ENCODE results near the gene SAMD4B. TPM values are rescaled to one million over a fixed set of nuclear protein-coding genes. Genes with fewer than 3 reads are reported as not detected.
A peak's percentile ranks its signal among the peaks of the same experiment; 100 is the strongest.

SAMD4B gene
- total and polyA plus RNA-seq, 9 of the 15 experiments (the other 6 are each of a cell fraction or from before 2014, with no cell fraction given): 3.4 to 90.5 (median 38.0) TPM

DNA sequence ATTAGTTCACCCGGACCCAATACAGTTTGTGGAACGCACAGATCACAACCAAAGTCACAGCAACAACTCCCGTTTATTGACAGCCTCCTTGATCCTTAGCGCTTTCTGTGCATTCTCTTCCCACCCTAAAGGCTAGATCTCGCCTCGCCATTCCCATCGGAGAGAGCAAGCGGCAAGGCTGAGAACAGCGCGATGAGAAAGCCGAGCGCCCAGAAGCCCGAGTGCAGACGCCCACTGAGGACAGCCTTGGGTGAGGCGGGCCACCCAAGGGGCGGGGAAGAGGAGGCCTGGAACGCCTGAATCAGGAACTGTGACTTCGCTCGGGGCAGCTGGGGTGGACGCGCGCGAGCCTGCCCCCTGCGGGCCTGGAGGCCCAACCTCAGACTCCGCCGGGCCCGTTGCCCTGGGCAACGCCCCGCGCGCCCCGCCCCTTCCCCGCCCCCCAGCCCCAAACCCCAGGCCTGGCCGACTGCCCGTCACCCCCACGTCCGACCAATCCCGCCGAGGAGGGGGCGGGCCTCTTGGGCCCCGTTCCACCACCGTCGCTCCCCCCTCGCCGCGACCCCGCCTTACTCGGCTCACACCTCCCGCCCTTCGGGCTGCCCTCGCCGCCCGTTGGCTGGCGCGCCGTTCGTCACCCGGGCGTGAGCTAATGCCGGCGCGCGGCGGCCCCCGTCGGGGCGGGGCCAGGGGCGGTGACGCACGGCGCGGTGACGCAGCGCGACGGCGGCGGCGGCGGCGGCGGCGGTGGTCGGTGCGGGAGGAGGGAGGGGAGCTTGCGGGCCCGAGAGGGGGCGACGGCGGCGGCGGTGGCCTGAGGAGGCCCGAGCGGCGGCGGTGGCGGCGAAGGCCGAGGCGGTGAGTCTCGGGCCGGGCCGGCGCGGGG, at the start of gene SAMD4B (continued):
- TF ChIP-seq, protein P1, sequence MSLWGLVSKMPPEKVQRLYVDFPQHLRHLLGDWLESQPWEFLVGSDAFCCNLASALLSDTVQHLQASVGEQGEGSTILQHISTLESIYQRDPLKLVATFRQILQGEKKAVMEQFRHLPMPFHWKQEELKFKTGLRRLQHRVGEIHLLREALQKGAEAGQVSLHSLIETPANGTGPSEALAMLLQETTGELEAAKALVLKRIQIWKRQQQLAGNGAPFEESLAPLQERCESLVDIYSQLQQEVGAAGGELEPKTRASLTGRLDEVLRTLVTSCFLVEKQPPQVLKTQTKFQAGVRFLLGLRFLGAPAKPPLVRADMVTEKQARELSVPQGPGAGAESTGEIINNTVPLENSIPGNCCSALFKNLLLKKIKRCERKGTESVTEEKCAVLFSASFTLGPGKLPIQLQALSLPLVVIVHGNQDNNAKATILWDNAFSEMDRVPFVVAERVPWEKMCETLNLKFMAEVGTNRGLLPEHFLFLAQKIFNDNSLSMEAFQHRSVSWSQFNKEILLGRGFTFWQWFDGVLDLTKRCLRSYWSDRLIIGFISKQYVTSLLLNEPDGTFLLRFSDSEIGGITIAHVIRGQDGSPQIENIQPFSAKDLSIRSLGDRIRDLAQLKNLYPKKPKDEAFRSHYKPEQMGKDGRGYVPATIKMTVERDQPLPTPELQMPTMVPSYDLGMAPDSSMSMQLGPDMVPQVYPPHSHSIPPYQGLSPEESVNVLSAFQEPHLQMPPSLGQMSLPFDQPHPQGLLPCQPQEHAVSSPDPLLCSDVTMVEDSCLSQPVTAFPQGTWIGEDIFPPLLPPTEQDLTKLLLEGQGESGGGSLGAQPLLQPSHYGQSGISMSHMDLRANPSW (CRISPR knock-in tag; IDR thresholded peaks at IDR 0.05): no peak
- peak; percentile 49 to 84; a peak in 3 of 4 replicates for TF ChIP-seq SIN3A (IDR thresholded peaks at IDR 0.05; ENCODE audit: borderline replicate concordance in 2 of 2, control insufficient read depth in 1 of 2, low read depth in 2 of 2, low read length in 2 of 2)
- TF ChIP-seq, protein P2, sequence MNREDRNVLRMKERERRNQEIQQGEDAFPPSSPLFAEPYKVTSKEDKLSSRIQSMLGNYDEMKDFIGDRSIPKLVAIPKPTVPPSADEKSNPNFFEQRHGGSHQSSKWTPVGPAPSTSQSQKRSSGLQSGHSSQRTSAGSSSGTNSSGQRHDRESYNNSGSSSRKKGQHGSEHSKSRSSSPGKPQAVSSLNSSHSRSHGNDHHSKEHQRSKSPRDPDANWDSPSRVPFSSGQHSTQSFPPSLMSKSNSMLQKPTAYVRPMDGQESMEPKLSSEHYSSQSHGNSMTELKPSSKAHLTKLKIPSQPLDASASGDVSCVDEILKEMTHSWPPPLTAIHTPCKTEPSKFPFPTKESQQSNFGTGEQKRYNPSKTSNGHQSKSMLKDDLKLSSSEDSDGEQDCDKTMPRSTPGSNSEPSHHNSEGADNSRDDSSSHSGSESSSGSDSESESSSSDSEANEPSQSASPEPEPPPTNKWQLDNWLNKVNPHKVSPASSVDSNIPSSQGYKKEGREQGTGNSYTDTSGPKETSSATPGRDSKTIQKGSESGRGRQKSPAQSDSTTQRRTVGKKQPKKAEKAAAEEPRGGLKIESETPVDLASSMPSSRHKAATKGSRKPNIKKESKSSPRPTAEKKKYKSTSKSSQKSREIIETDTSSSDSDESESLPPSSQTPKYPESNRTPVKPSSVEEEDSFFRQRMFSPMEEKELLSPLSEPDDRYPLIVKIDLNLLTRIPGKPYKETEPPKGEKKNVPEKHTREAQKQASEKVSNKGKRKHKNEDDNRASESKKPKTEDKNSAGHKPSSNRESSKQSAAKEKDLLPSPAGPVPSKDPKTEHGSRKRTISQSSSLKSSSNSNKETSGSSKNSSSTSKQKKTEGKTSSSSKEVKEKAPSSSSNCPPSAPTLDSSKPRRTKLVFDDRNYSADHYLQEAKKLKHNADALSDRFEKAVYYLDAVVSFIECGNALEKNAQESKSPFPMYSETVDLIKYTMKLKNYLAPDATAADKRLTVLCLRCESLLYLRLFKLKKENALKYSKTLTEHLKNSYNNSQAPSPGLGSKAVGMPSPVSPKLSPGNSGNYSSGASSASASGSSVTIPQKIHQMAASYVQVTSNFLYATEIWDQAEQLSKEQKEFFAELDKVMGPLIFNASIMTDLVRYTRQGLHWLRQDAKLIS (CRISPR knock-in tag; IDR thresholded peaks at IDR 0.05): no peak
- TF ChIP-seq, protein P3, sequence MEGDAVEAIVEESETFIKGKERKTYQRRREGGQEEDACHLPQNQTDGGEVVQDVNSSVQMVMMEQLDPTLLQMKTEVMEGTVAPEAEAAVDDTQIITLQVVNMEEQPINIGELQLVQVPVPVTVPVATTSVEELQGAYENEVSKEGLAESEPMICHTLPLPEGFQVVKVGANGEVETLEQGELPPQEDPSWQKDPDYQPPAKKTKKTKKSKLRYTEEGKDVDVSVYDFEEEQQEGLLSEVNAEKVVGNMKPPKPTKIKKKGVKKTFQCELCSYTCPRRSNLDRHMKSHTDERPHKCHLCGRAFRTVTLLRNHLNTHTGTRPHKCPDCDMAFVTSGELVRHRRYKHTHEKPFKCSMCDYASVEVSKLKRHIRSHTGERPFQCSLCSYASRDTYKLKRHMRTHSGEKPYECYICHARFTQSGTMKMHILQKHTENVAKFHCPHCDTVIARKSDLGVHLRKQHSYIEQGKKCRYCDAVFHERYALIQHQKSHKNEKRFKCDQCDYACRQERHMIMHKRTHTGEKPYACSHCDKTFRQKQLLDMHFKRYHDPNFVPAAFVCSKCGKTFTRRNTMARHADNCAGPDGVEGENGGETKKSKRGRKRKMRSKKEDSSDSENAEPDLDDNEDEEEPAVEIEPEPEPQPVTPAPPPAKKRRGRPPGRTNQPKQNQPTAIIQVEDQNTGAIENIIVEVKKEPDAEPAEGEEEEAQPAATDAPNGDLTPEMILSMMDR (IDR thresholded peaks at IDR 0.05 in 2 of 3, conservative IDR thresholded peaks at IDR 0.05 in 1 of 3; ENCODE audit: insufficient read depth in 2 of 3, low read depth in 1 of 3, low read length in 3 of 3): peak; percentile 47 to 79 (median 78); a peak in 5 of 6 replicates
- TF ChIP-seq TCF3 (CRISPR knock-in tag; IDR thresholded peaks at IDR 0.05): peak; percentile 23; the same call in 1 of the 2 replicates
- TF ChIP-seq NFRKB (IDR thresholded peaks at IDR 0.05; ENCODE audit: low read depth): peak; percentile 54; the same call in 1 of the 2 replicates
- TF ChIP-seq, protein P4, sequence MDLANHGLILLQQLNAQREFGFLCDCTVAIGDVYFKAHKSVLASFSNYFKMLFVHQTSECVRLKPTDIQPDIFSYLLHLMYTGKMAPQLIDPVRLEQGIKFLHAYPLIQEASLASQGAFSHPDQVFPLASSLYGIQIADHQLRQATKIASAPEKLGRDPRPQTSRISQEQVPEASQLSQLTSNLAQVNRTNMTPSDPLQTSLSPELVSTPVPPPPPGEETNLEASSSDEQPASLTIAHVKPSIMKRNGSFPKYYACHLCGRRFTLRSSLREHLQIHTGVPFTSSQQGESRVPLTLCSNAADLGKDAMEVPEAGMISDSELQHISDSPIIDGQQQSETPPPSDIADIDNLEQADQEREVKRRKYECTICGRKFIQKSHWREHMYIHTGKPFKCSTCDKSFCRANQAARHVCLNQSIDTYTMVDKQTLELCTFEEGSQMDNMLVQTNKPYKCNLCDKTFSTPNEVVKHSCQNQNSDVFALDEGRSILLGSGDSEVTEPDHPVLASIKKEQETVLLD (IDR thresholded peaks at IDR 0.05): 0 out of 2 replicates have a peak, but pooled peaks have one; percentile 24
- TF ChIP-seq XRCC5 (IDR thresholded peaks at IDR 0.05; ENCODE audit: low read depth, low read length): no peak
- TF ChIP-seq HCFC1 (IDR thresholded peaks at IDR 0.05; ENCODE audit: low read depth, low read length): peak; percentile 80
- no peak for TF ChIP-seq BRD4 (IDR thresholded peaks at IDR 0.05)
- no peak for TF ChIP-seq ZNF431 (CRISPR knock-in tag; IDR thresholded peaks at IDR 0.05)
- TF ChIP-seq, protein P5, sequence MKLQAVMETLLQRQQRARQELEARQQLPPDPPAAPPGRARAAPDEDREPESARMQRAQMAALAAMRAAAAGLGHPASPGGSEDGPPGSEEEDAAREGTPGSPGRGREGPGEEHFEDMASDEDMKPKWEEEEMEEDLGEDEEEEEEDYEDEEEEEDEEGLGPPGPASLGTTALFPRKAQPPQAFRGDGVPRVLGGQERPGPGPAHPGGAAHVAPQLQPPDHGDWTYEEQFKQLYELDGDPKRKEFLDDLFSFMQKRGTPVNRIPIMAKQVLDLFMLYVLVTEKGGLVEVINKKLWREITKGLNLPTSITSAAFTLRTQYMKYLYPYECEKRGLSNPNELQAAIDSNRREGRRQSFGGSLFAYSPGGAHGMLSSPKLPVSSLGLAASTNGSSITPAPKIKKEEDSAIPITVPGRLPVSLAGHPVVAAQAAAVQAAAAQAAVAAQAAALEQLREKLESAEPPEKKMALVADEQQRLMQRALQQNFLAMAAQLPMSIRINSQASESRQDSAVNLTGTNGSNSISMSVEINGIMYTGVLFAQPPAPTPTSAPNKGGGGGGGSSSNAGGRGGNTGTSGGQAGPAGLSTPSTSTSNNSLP (IDR thresholded peaks at IDR 0.05; ENCODE audit: borderline replicate concordance, low read depth, low read length): peak; percentile 16; the same call in 1 of the 2 replicates
- TF ChIP-seq BCL6 (CRISPR knock-in tag; IDR thresholded peaks at IDR 0.05): no peak
- TF ChIP-seq ASH1L (IDR thresholded peaks at IDR 0.05; ENCODE audit: borderline replicate concordance, low read depth, partially characterized antibody): no peak

Measured in K562 (cell line).